GM19193 (cell line): ENCODE data around the gene RETREG3.

Experiments used
- POLR2A ChIP-seq: IDR thresholded peaks from 4 replicates; pipeline ENCODE4 v1.6.1; 2011; ENCODE audit not compliant: insufficient read depth, insufficient read length; ENCODE audit errors: extremely low read depth

The RETREG3 gene

GRCh38 chr17:42548070-42548837 lies 60.9 kb downstream of the RETREG3 start:
- TF ChIP-seq POLR2A, result peak; percentile 41

GRCh38 chr17:42547698-42548069 lies 61.5 kb downstream of the RETREG3 start:
- no peak for TF ChIP-seq POLR2A

- TF ChIP-seq POLR2A, result no peak
These were observed 62.1 kb downstream of the RETREG3 start for GRCh38 chr17:42547001-42547461.

GRCh38 chr17:42544874-42545283 lies 64.3 kb downstream of the RETREG3 start:
- no peak for TF ChIP-seq POLR2A

- TF ChIP-seq POLR2A, result no peak
These were observed 65.7 kb downstream of the RETREG3 start for GRCh38 chr17:42543190-42544079.

- TF ChIP-seq POLR2A, result no peak
These were observed 67.9 kb downstream of the RETREG3 start for GRCh38 chr17:42541041-42541833.

- no peak for TF ChIP-seq POLR2A
These were observed 70.7 kb downstream of the RETREG3 start for GRCh38 chr17:42538482-42538881.

- no peak for TF ChIP-seq POLR2A
These were observed 71.2 kb downstream of the RETREG3 start for GRCh38 chr17:42537826-42538451.

- no peak for TF ChIP-seq POLR2A
These were observed 71.9 kb downstream of the RETREG3 start for GRCh38 chr17:42537156-42537805.

- no peak for TF ChIP-seq POLR2A
These were observed 72.6 kb downstream of the RETREG3 start for GRCh38 chr17:42536372-42537155.

- peak; percentile 78 for TF ChIP-seq POLR2A
These were observed 73.2 kb downstream of the RETREG3 start, which contains the start of gene NAGLU for GRCh38 chr17:42536048-42536371. Gene NAGLU, plus strand, starts transcription at chr17:42536241. Its CDS starts 32 bp downstream, at chr17:42536273.

- TF ChIP-seq POLR2A, result no peak
These were observed 73.8 kb downstream of the RETREG3 start for GRCh38 chr17:42535155-42536047.
